GM11168 (cell line): Measurements from ENCODE around the gene CPNE8.

ENCODE experiments used
- in situ Hi-C: fragments of 300-500 bp; cut with MboI; formaldehyde crosslinking; loops from one replicate; pipeline ENCODE4 v1.12.0; 2022; ENCODE audit warnings: low sequenced_read_pairs; ENCODE audit not compliant: unreplicated experiment

Gene CPNE8

GRCh38 chr12:38666425-38666824, 239.0 kb downstream of the CPNE8 start:
- in situ Hi-C loops: loop anchor here (25.0 kb wide), 2 partner anchors 329 to 421 kb away; no protein-coding TSS in a partner anchor

- in situ Hi-C loops: loop anchor here (25.0 kb wide), 2 partner anchors 327 to 423 kb away; no protein-coding TSS in a partner anchor
These were observed 240.6 kb downstream of the CPNE8 start for GRCh38 chr12:38664661-38665269.

GRCh38 chr12:38662829-38663228, 242.6 kb downstream of the CPNE8 start:
- in situ Hi-C loops: loop anchor here (25.0 kb wide), 2 partner anchors 326 to 424 kb away; no protein-coding TSS in a partner anchor

GRCh38 chr12:38653650-38654049, 251.7 kb downstream of the CPNE8 start:
- in situ Hi-C loops: loop anchor here (25.0 kb wide), 2 partner anchors 316 to 434 kb away; no protein-coding TSS in a partner anchor

GRCh38 chr12:38648813-38649212, 256.6 kb downstream of the CPNE8 start:
- in situ Hi-C loops: no loop called here

GRCh38 chr12:38646146-38646545, 259.2 kb downstream of the CPNE8 start:
- in situ Hi-C loops: no loop called here

GRCh38 chr12:38639625-38640024, 265.8 kb downstream of the CPNE8 start:
- in situ Hi-C loops: no loop called here

GRCh38 chr12:38638401-38638800, 267.0 kb downstream of the CPNE8 start:
- in situ Hi-C loops: no loop called here

GRCh38 chr12:38633511-38633910, 271.9 kb downstream of the CPNE8 start:
- in situ Hi-C loops: no loop called here

- in situ Hi-C loops: no loop called here
These were observed 276.3 kb downstream of the CPNE8 start for GRCh38 chr12:38629064-38629463.

- in situ Hi-C loops: no loop called here
These were observed 277.1 kb downstream of the CPNE8 start for GRCh38 chr12:38628288-38628687.

GRCh38 chr12:38625306-38625705, 280.1 kb downstream of the CPNE8 start:
- in situ Hi-C loops: no loop called here

- in situ Hi-C loops: no loop called here
These were observed 291.2 kb downstream of the CPNE8 start for GRCh38 chr12:38614171-38614570.

GRCh38 chr12:38610808-38611350, 294.5 kb downstream of the CPNE8 start:
- in situ Hi-C loops: no loop called here

GRCh38 chr12:38607295-38607694, 298.1 kb downstream of the CPNE8 start:
- in situ Hi-C loops: no loop called here
